ENCODE measurements around the gene PLEKHH2.

Gene PLEKHH2

DNA sequence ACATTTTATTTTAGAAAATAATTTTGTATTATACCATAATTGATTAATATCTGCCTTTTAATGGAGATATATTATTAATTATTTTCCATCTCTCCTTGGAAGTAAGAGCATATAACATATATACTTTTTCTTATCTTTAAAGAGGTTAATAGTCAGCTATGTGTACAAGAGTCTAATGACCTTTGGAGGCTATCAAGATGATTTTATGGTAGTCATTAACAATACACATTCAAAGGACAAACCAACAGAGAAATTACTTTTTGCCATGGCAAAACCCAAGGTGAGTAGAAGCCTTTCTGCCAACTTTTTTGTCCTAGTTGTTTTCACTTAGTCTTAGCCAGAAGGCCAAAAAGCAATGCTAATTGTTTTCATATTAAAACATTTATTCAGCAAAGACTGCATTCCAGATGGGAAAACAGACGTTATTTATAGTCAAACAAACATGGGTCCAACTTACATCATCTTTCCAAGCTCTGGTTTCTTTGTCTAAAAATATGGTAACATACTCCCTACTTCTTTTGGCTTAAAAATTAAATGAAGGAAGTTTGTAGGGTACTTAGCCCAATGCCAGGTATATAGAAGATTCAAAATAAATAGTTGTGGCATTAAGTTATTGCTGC, 127.1 kb downstream of the PLEKHH2 start:
- Histone ChIP-seq H3K9ac (ENCODE audit: low read length) (no peak overlapping the region), H3K4me3 (ENCODE audit: low read depth, low read length) (no peak overlapping the region), H3K4me1 (ENCODE audit: control insufficient read depth, insufficient read depth, low read length) (no peaks in the 10 kb centered on the region), H3K27me3 (ENCODE audit: control insufficient read depth, insufficient read depth, low read length) (no peaks in the 10 kb centered on the region), H3K9me3 (ENCODE audit: control insufficient read depth, insufficient read depth, low read depth, low read length) (no peaks in the 10 kb centered on the region), H3K27ac (ENCODE audit: low read depth, low read length) (no peak overlapping the region), H3K36me3 (ENCODE audit: control insufficient read depth, insufficient read depth, low read length) (no peaks in the 10 kb centered on the region)

DNA sequence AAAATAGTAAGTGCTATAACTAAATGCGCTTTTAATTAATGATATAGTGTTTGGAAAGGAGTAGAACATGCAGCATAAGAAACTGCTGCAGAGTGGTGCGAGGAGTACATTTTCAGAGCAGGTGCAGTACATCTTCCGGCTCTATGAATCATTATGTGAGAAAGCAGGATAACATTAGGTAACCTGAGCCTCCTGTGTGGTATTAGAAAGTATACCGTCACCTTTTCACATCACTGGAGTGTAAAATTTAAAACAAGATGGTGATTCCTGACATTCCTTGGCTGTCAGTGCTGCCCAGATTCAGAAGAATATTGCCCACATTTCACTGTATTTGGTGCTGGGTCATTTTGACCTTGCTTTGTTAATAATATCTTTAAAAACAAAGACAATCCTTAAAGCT, 128.9 kb downstream of the PLEKHH2 start:
- Histone ChIP-seq H3K36me3 (ENCODE audit: control insufficient read depth, insufficient read depth, low read length) (no peaks in the 10 kb centered on the region), H3K9me3 (ENCODE audit: control insufficient read depth, insufficient read depth, low read depth, low read length) (no peaks in the 10 kb centered on the region), H3K4me1 (ENCODE audit: control insufficient read depth, insufficient read depth, low read length) (no peaks in the 10 kb centered on the region), H3K27me3 (ENCODE audit: control insufficient read depth, insufficient read depth, low read length) (no peaks in the 10 kb centered on the region), H3K27ac (ENCODE audit: low read depth, low read length) (no peak overlapping the region), H3K4me3 (ENCODE audit: low read depth, low read length) (no peak overlapping the region), H3K9ac (ENCODE audit: low read length) (no peak overlapping the region)

DNA sequence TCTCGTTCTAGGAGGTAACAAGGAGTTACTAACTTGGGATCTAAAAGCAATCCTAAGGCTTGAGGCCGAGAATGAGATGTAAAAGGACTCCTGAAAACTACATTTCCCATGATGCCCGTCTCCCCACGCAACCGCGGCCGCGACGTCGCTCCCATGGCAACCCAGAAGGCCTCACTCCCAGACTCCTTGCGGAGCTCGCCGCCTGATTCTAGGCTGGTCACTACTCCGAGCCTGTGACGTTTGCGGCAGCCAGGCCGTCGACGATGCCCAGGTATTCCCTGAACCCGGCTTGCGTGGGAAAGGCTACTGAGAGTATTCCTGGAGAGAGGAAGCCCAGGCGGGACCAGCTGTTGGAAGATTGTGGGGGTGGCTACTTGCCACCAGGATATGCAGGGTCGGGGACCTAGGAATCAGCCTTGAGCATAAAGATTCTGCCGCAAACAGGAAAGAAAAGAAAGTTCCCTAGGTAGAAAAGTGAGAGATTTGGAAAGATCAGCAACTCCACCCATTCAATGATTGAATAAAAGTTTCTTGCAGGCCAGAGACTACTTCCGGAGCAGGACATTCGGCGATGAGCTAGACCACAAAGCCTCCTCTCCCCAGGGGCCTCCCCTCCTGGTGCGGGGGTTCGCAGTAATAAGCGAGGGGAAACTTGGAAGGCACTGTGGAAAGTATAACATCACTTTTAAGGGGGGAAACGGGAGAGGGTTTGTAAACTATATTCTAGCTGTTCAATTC, 137.0 kb downstream of the PLEKHH2 start, which contains the start of gene DYNC2LI1:
TSS of gene DYNC2LI1 (plus strand) at position 164 of the 738 bp plus-strand sequence. CDS start at position 264, 100 bp downstream.
- H3K36me3 ChIP-seq (ENCODE audit: control insufficient read depth, insufficient read depth, low read length): no peaks in the 10 kb centered on the region
- no peaks in the 10 kb centered on the region for H3K4me1 ChIP-seq (ENCODE audit: control insufficient read depth, insufficient read depth, low read length)
- peak within 1 kb of the TSS; percentile 63 for H3K9ac ChIP-seq (ENCODE audit: low read length)
- H3K9me3 ChIP-seq (ENCODE audit: control insufficient read depth, insufficient read depth, low read depth, low read length): no peaks in the 10 kb centered on the region
- peak within 1 kb of the TSS; percentile 86 for H3K4me3 ChIP-seq (ENCODE audit: low read depth, low read length)
- H3K27ac ChIP-seq (ENCODE audit: low read depth, low read length): peak within 1 kb of the TSS; percentile 26; the same call in 1 of the 2 replicates
- H3K27me3 ChIP-seq (ENCODE audit: control insufficient read depth, insufficient read depth, low read length): no peaks in the 10 kb centered on the region

DNA sequence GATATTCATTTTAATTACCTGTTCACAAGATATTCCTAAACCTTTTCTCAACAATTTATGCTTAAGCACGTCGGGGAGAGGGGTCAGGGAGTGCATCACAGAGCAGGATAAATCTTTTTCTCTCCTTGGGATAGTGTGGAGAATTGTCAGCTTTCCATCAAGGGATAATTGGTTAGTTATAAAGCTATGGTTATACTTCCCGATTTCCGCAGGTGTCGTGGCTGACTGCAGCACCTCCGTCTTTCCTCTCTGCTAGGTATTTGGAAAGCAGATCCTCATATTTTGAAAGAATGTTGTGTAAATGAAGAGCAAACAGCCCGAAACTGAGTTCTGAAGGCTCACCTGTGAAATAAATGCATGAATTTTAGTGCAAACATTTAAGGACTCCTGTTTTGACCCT, 137.6 kb downstream of the PLEKHH2 start:
- no peaks in the 10 kb centered on the region for H3K36me3 ChIP-seq (ENCODE audit: control insufficient read depth, insufficient read depth, low read length)
- H3K9ac ChIP-seq (ENCODE audit: low read length): peak overlapping the region; percentile 63
- peak overlapping the region; percentile 86 for H3K4me3 ChIP-seq (ENCODE audit: low read depth, low read length)
- H3K27me3 ChIP-seq (ENCODE audit: control insufficient read depth, insufficient read depth, low read length): no peaks in the 10 kb centered on the region
- H3K27ac ChIP-seq (ENCODE audit: low read depth, low read length): no peak overlapping the region
- H3K4me1 ChIP-seq (ENCODE audit: control insufficient read depth, insufficient read depth, low read length): no peaks in the 10 kb centered on the region
- no peaks in the 10 kb centered on the region for H3K9me3 ChIP-seq (ENCODE audit: control insufficient read depth, insufficient read depth, low read depth, low read length)

DNA sequence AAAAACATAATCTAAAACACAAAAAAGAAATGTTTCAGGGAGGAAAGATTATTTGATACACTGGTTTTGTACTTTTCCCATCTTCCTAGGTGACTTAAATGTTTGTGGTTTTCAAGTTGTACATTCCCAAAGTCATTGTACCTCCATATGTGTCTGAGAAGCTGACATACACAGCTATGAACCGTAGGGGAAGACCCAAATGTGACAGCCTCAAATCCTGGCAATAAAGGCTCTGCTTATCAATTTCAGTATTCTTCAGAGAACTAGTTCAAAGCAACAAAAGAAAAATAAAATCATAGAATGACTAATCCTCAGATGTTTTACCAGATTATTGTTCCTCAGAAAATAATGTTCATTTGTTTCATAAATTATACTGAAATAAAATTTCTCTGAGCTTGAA, 139.3 kb downstream of the PLEKHH2 start:
- Histone ChIP-seq H3K27me3 (ENCODE audit: control insufficient read depth, insufficient read depth, low read length) (no peaks in the 10 kb centered on the region), H3K4me1 (ENCODE audit: control insufficient read depth, insufficient read depth, low read length) (no peaks in the 10 kb centered on the region), H3K9ac (ENCODE audit: low read length) (no peak overlapping the region), H3K36me3 (ENCODE audit: control insufficient read depth, insufficient read depth, low read length) (no peaks in the 10 kb centered on the region), H3K4me3 (ENCODE audit: low read depth, low read length) (no peak overlapping the region), H3K27ac (ENCODE audit: low read depth, low read length) (no peak overlapping the region), H3K9me3 (ENCODE audit: control insufficient read depth, insufficient read depth, low read depth, low read length) (no peaks in the 10 kb centered on the region)

DNA sequence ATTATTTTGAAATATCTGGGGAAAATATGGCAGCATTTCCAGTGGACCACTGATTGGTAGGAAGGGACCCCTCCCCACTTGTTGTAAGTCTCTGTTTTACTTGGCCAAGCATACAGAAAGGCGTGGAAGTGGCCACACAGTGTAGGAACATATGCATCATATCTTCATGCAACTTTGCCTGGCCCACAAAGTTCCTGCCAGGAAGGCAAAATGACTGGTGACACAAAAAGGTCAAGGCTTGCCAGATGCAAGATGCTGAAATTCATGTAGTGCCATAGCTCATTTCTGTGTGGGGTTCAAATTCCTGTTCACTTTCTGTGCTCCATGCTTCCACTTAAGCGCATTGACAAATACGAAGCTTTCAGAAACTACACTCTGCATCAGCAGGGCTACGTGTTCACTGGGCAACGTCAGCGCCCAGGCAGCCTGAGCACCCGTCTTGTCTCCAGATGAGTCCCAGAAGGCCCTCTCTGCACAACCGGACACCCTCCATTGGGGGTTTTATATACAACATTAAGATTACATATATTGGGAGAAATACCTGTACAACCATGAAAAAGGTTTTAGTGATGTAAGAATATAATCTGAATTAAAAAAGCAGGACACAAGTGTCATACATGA, 140.4 kb downstream of the PLEKHH2 start:
- no peaks in the 10 kb centered on the region for H3K9me3 ChIP-seq (ENCODE audit: control insufficient read depth, insufficient read depth, low read depth, low read length)
- H3K9ac ChIP-seq (ENCODE audit: low read length): no peak overlapping the region
- no peak overlapping the region for H3K27ac ChIP-seq (ENCODE audit: low read depth, low read length)
- H3K36me3 ChIP-seq (ENCODE audit: control insufficient read depth, insufficient read depth, low read length): no peaks in the 10 kb centered on the region
- H3K27me3 ChIP-seq (ENCODE audit: control insufficient read depth, insufficient read depth, low read length): no peaks in the 10 kb centered on the region
- no peak overlapping the region for H3K4me3 ChIP-seq (ENCODE audit: low read depth, low read length)
- no peaks in the 10 kb centered on the region for H3K4me1 ChIP-seq (ENCODE audit: control insufficient read depth, insufficient read depth, low read length)

DNA sequence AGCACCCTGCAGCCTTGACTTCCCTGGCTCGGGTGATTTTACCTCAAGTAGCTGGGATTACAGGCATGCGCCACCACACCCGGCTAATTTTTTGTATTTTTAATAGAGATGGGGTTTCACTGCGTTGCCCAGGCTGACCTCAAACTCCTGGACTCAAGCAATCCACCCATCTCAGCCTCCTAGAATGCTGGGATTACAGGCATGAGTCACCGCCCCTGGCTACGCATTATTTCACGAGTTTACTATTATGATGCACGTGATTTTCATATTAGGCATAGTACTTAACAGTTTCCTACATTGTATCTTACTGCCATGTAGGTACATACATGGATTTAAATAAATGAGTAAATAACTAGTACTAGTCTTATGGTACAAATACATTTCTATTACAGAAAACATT, 141.2 kb downstream of the PLEKHH2 start:
- Histone ChIP-seq H3K9ac (ENCODE audit: low read length) (no peak overlapping the region), H3K4me3 (ENCODE audit: low read depth, low read length) (no peak overlapping the region), H3K4me1 (ENCODE audit: control insufficient read depth, insufficient read depth, low read length) (no peaks in the 10 kb centered on the region), H3K36me3 (ENCODE audit: control insufficient read depth, insufficient read depth, low read length) (no peaks in the 10 kb centered on the region), H3K27me3 (ENCODE audit: control insufficient read depth, insufficient read depth, low read length) (no peaks in the 10 kb centered on the region), H3K27ac (ENCODE audit: low read depth, low read length) (no peak overlapping the region), H3K9me3 (ENCODE audit: control insufficient read depth, insufficient read depth, low read depth, low read length) (no peaks in the 10 kb centered on the region)

DNA sequence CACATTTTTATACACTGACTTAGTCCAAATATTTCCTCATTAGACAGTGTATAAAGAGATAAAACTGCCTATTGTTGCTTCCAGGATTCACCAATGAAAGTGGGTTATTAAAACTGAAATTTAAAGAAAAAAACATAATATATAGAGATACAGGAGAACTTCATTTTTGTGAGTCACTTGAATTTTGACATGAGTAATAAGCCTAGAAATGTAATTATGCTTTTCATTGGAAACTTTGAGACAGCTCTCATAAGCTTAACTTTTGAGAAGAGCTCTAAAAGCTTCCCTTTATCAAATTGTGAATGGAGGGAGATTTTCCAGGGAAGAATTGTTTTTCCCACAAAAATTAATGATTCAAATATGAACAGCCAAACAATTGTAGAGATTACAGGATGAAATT, 150.8 kb downstream of the PLEKHH2 start:
- Histone ChIP-seq H3K4me1 (ENCODE audit: control insufficient read depth, insufficient read depth, low read length) (no peaks in the 10 kb centered on the region), H3K27me3 (ENCODE audit: control insufficient read depth, insufficient read depth, low read length) (no peaks in the 10 kb centered on the region), H3K36me3 (ENCODE audit: control insufficient read depth, insufficient read depth, low read length) (0 out of 2 replicates have a peak, but pooled peaks cover 3% of the 10 kb centered on the region), H3K4me3 (ENCODE audit: low read depth, low read length) (no peak overlapping the region), H3K9ac (ENCODE audit: low read length) (no peak overlapping the region), H3K27ac (ENCODE audit: low read depth, low read length) (no peak overlapping the region), H3K9me3 (ENCODE audit: control insufficient read depth, insufficient read depth, low read depth, low read length) (no peaks in the 10 kb centered on the region)

DNA sequence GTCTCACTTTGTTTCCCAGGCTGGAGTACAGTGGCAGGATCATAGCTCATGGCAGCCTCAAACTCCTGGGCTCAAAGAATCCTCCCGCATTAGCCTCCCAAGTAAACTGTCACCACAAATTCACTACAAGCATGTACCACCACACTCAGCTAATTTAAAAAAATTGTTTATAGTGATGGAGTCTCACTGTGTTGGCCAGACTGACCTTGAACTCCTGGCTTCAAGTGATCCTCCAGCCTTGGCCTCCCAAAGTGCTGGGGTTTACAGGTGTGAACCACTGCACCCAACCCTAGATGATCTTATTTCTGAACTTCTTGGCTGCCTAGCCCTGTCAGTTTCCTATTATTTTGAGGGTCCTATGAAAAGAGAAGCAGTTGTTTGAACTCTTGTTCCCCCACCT, 151.6 kb downstream of the PLEKHH2 start:
- no peak overlapping the region for H3K27ac ChIP-seq (ENCODE audit: low read depth, low read length)
- H3K4me3 ChIP-seq (ENCODE audit: low read depth, low read length): no peak overlapping the region
- H3K4me1 ChIP-seq (ENCODE audit: control insufficient read depth, insufficient read depth, low read length): no peaks in the 10 kb centered on the region
- H3K27me3 ChIP-seq (ENCODE audit: control insufficient read depth, insufficient read depth, low read length): no peaks in the 10 kb centered on the region
- 0 out of 2 replicates have a peak, but pooled peaks cover 3% of the 10 kb centered on the region for H3K36me3 ChIP-seq (ENCODE audit: control insufficient read depth, insufficient read depth, low read length)
- no peaks in the 10 kb centered on the region for H3K9me3 ChIP-seq (ENCODE audit: control insufficient read depth, insufficient read depth, low read depth, low read length)
- no peak overlapping the region for H3K9ac ChIP-seq (ENCODE audit: low read length)

DNA sequence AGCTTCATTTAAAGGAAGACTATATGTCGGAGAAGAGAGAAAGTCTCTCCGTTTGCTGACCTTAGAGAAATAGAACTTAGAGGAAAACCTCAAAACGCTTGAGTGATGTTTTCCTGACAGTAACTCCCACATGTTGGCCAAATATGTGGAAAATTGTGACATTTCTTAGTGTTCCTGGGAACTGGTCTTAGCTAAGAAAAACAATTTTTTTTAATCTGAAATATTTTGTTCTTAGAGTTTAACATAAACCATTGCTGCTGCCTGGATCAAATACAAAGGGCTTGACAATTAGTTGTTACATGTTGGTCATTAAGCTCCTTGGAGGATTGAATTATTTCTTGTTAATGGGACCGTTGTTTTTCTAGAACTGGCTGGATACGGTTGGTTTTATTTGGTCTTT, 153.1 kb downstream of the PLEKHH2 start:
- H3K9me3 ChIP-seq (ENCODE audit: control insufficient read depth, insufficient read depth, low read depth, low read length): no peaks in the 10 kb centered on the region

More for the DNA sequence above, 153.1 kb downstream of the PLEKHH2 start:
- H3K27me3 ChIP-seq (ENCODE audit: control insufficient read depth, insufficient read depth, low read length): no peaks in the 10 kb centered on the region
- no peak overlapping the region for H3K4me3 ChIP-seq (ENCODE audit: low read depth, low read length)
- H3K4me1 ChIP-seq (ENCODE audit: control insufficient read depth, insufficient read depth, low read length): no peaks in the 10 kb centered on the region
- no peak overlapping the region for H3K27ac ChIP-seq (ENCODE audit: low read depth, low read length)
- H3K9ac ChIP-seq (ENCODE audit: low read length): no peak overlapping the region
- H3K36me3 ChIP-seq (ENCODE audit: control insufficient read depth, insufficient read depth, low read length): 0 out of 2 replicates have a peak, but pooled peaks cover 3% of the 10 kb centered on the region

All from HUES6 (cell line).